ENCODE results near the gene OLIG1.

- TF ChIP-seq CTCF (conservative IDR thresholded peaks at IDR 0.05; ENCODE audit: low read length), result no peak
- no peak for TF ChIP-seq EZH2phosphoT487 (IDR thresholded peaks at IDR 0.05; ENCODE audit: borderline replicate concordance)
Measured at GRCh38 chr21:33026443-33026858, 43.5 kb upstream of the OLIG1 start.

All from Loucy (cell line).